Tibial nerve (tissue), 4 donors: Measurements from ENCODE around the gene RAB1A. TPM values are rescaled to one million over a fixed set of nuclear protein-coding genes. Genes with fewer than 3 reads are reported as not detected.
A peak's percentile ranks its signal among the peaks of the same experiment; 100 is the strongest.

Experiments used
- DNase-seq, 2 donors: peaks; one replicate each; pipeline ENCODE4 v3.0.0-alpha.2; 2019; ENCODE audit warnings: low spot score in 2 of 2
- H3K27ac ChIP-seq, 4 donors: fragments of 200-600 bp; sonication (generic) in 3 of 4; one replicate each; pipeline ENCODE4 v1.5.1; 2017 to 2019; ENCODE audit warnings: mild to moderate bottlenecking in 1 of 4
- H3K27me3 ChIP-seq, 2 donors: fragments of 200-600 bp; sonication (generic) in 1 of 2; one replicate each; pipeline versions ENCODE4 v1.5.1 to v1.6.0; 2017 to 2019
- H3K36me3 ChIP-seq, 3 donors: fragments of 200-600 bp; sonication (generic); one replicate each; pipeline ENCODE4 v1.5.1; 2018 to 2019
- H3K4me1 ChIP-seq, 4 donors: fragments of 200-600 bp; sonication (generic) in 3 of 4; one replicate each; pipeline ENCODE4 v1.5.1; 2017 to 2019
- H3K4me3 ChIP-seq, 4 donors: fragments of 200-600 bp; sonication (generic) in 3 of 4; one replicate each; pipeline ENCODE4 v1.5.1; 2017 to 2019; ENCODE audit warnings: mild to moderate bottlenecking in 1 of 4, moderate library complexity in 1 of 4
- H3K9me3 ChIP-seq, 4 donors: fragments of 200-600 bp; sonication (generic) in 3 of 4; one replicate each; pipeline ENCODE4 v1.5.1; 2017 to 2019
- EP300 ChIP-seq, 2 donors: sonication (generic); formaldehyde crosslinking; IDR thresholded peaks; one replicate each; pipeline ENCODE4 v1.6.1; 2017; ENCODE audit warnings: antibody characterized with exemption in 2 of 2, mild to moderate bottlenecking in 1 of 2
- POLR2A ChIP-seq, 2 donors: fragments of 450-650 bp; IDR thresholded peaks; one replicate each; pipeline ENCODE4 v1.6.1; 2017; ENCODE audit warnings: antibody characterized with exemption in 2 of 2, mild to moderate bottlenecking in 2 of 2, moderate library complexity in 2 of 2
- WGBS, 2 donors: methylation state at CpG; one replicate each; pipeline ENCODE4 v1.1.5; 2018; 5-methylcytosine and 5-hydroxymethylcytosine counted together
- total RNA-seq, 4 donors: library from RNA; depleted of rRNA; stranded (reverse); fragments of >200 nt; gene quantifications; one replicate each; pipeline ENCODE4 v1.1.0, GENCODE V29; 2016
- TF ChIP-seq, protein P1 (sequence below), 5 experiments: fragments of 200-600 bp in 3 of 5; fragments of 450-650 bp in 2 of 5; sonication (generic) in 3 of 5; IDR thresholded peaks; one replicate each; pipeline ENCODE4 v1.5.1; 2016 to 2019; ENCODE audit warnings: antibody characterized with exemption in 5 of 5, mild to moderate bottlenecking in 3 of 5, moderate library complexity in 2 of 5

Gene RAB1A
- total RNA-seq, 4 donors from 2014 or later = 69.6 to 93.0 (median 81.6) TPM

DNA sequence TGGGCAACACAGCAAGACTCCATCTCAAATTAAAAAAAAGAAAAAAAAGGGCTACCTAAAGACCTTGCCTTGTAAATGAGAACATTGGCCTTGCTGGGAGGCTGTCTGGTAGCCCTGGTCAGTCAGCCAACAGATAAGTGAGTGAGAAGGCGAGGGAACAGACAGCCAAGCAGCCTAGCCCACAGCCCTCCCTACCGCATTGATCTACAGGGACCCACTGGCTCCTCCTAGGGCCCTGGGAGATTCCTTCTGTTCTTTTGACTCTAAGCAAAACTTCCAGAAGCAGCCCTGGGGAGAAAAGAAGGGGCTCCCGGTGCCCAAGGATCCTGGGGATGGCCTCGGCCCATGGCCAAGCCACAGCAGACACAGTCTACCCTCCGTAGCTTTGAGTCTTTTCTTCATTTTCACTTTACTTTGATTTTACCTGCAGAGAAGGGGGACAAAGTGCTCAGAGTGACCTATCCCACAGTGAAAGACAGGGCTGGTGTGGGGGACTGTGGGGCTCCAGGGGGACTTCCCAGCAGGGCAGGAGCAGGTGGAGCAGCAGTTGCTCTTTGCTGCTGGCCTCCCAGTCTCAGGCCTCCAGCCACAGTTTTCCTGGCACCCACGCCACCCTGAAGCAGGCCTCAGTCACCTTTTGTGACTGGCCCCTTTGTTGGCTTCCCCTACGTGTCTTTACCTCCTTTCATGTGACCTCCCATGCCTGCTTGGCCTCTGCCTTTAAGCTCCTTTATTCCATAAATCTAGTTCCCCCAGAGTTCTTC is 68.6 kb downstream of the RAB1A start:
- peaks cover 0 to 76% (median 33%) of the 10 kb centered on the region in 4 donors for H3K4me1 ChIP-seq

DNA sequence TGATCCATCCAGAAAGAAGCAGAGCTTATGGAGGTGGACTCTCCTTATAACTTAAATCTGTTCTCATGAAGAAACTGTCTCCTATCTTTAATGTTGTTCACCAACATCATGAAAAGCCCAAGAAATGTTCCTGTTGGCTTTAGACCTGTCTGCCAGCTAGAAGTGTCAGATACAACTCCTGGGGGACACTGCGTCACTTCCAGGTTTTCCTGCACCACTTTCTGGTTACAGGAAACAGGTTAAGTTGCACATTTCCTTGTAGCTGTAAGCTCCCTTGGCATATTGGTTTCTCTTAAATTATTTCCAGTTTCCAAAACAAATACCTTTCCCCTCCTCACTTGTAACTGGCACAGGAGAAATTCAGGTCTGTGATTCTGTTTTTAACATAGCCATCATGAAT is 70.8 kb downstream of the RAB1A start:
- DNase-seq = no peak
- Histone ChIP-seq H3K27me3 (no peaks in the 10 kb centered on the region), H3K4me3 (no peak overlapping the region), H3K27ac (peak overlapping the region in 1 of 4 donors; percentile 90), H3K36me3 (no peaks in the 10 kb centered on the region), H3K4me1 (peaks cover 0 to 62% (median 23%) of the 10 kb centered on the region in 4 donors), H3K9me3 (no peaks in the 10 kb centered on the region)
- 93 to 94% methylated on average over 1 of the region's 1 CpG for WGBS, 2 donors
- TF ChIP-seq EP300 (IDR thresholded peaks at IDR 0.05) (peak in 1 of 2 donors; percentile 54), POLR2A (IDR thresholded peaks at IDR 0.05) (no peak)
- TF ChIP-seq, protein P1, sequence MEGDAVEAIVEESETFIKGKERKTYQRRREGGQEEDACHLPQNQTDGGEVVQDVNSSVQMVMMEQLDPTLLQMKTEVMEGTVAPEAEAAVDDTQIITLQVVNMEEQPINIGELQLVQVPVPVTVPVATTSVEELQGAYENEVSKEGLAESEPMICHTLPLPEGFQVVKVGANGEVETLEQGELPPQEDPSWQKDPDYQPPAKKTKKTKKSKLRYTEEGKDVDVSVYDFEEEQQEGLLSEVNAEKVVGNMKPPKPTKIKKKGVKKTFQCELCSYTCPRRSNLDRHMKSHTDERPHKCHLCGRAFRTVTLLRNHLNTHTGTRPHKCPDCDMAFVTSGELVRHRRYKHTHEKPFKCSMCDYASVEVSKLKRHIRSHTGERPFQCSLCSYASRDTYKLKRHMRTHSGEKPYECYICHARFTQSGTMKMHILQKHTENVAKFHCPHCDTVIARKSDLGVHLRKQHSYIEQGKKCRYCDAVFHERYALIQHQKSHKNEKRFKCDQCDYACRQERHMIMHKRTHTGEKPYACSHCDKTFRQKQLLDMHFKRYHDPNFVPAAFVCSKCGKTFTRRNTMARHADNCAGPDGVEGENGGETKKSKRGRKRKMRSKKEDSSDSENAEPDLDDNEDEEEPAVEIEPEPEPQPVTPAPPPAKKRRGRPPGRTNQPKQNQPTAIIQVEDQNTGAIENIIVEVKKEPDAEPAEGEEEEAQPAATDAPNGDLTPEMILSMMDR (IDR thresholded peaks at IDR 0.05) = no peak

More for the DNA sequence above, 68.6 kb downstream of the RAB1A start:
- Histone ChIP-seq H3K4me3 (no peak overlapping the region), H3K36me3 (no peaks in the 10 kb centered on the region), H3K27me3 (no peaks in the 10 kb centered on the region), H3K27ac (peak overlapping the region in 1 of 4 donors; percentile 12), H3K9me3 (no peaks in the 10 kb centered on the region)
- no peak for DNase-seq
- WGBS, 2 donors = 68 to 80% methylated on average over 7 of the region's 7 CpGs
- TF ChIP-seq POLR2A (IDR thresholded peaks at IDR 0.05) (no peak), EP300 (IDR thresholded peaks at IDR 0.05) (no peak)
- TF ChIP-seq, protein P1 (IDR thresholded peaks at IDR 0.05) = no peak

DNA sequence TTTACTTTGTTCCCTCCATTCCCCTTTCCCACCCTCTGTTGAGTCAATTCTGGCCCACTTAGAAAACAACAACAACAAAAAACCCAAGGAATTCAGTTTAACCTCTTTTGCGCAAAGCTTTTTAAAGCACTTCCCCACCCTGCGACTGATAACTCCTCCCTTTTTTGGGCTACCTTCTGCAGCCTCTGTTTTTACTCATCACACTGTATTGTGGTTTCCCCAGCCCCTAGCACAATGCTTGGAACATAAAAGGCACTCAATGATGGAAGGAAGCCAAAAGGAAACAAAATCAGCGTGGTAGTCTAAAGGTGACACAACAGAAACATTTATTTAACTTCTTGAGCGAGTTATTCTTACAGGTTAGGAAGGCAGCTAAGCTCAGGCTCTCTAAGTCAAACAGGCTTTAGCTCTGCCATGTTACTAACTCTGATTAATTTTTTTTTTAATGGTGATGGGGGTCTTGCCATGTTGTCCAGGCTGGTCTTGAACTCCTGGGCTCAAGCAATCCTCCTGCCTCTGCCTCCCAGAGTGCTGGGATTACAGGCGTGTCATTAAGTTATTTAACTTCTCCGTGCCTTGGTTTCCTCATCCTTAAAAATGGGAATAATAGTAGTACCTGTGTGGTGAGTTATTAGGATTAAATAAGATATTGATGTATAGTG is 72.4 kb downstream of the RAB1A start:
- Histone ChIP-seq H3K36me3 (no peaks in the 10 kb centered on the region), H3K9me3 (no peaks in the 10 kb centered on the region), H3K4me3 (peak overlapping the region; percentile 76 to 91 (median 80)), H3K4me1 (peaks cover 0 to 46% (median 16%) of the 10 kb centered on the region in 4 donors), H3K27me3 (no peaks in the 10 kb centered on the region), H3K27ac (peak overlapping the region; percentile 79 to 90 (median 88))
- no peak for DNase-seq
- WGBS, 2 donors = 47 to 53% methylated on average over 6 of the region's 6 CpGs
- TF ChIP-seq EP300 (IDR thresholded peaks at IDR 0.05) (no peak), POLR2A (IDR thresholded peaks at IDR 0.05) (no peak)
- TF ChIP-seq, protein P1 (IDR thresholded peaks at IDR 0.05) = no peak

DNA sequence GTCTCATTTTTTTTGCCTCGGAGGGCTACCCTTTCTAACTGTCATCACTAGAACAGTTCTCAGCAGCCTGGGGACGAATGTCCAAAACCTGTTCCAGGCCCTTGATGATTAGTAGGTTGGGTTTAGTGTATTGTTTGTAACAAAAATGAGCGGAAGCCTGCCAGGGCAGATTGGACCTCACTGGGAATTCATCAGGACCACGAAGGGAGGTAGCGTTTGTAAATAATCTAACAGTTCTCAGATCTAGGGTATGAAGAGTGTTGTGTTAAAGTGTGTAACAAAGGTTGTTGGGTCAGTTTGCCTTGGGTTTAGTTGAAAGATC is 72.9 kb downstream of the RAB1A start:
- Histone ChIP-seq H3K4me1 (peaks cover 0 to 43% (median 15%) of the 10 kb centered on the region in 4 donors), H3K36me3 (no peaks in the 10 kb centered on the region), H3K4me3 (peak overlapping the region; percentile 76 to 91 (median 80)), H3K9me3 (no peaks in the 10 kb centered on the region), H3K27me3 (no peaks in the 10 kb centered on the region), H3K27ac (peak overlapping the region; percentile 79 to 90 (median 88))
- no peak for DNase-seq
- WGBS, 2 donors = 2 to 4% methylated on average over 5 of the region's 5 CpGs
- TF ChIP-seq, protein P1 (IDR thresholded peaks at IDR 0.05) = no peak
- no peak for TF ChIP-seq POLR2A (IDR thresholded peaks at IDR 0.05)
- TF ChIP-seq EP300 (IDR thresholded peaks at IDR 0.05) = no peak
